GM10266 (cell line): Measurements from ENCODE around the gene VPS37C.
A peak's percentile ranks its signal among the peaks of the same experiment; 100 is the strongest.

Experiments
- DNase-seq: peaks from one replicate; pipeline ENCODE4 v3.0.0; 2012; ENCODE audit errors: extremely low spot score
- TF ChIP-seq, protein P1 (sequence below): IDR thresholded peaks from 2 replicates; pipeline ENCODE4 v1.5.1; 2012; ENCODE audit warnings: mild to moderate bottlenecking, low read depth; ENCODE audit not compliant: control insufficient read depth, insufficient read depth; ENCODE audit errors: missing control alignments

Gene VPS37C

DNA sequence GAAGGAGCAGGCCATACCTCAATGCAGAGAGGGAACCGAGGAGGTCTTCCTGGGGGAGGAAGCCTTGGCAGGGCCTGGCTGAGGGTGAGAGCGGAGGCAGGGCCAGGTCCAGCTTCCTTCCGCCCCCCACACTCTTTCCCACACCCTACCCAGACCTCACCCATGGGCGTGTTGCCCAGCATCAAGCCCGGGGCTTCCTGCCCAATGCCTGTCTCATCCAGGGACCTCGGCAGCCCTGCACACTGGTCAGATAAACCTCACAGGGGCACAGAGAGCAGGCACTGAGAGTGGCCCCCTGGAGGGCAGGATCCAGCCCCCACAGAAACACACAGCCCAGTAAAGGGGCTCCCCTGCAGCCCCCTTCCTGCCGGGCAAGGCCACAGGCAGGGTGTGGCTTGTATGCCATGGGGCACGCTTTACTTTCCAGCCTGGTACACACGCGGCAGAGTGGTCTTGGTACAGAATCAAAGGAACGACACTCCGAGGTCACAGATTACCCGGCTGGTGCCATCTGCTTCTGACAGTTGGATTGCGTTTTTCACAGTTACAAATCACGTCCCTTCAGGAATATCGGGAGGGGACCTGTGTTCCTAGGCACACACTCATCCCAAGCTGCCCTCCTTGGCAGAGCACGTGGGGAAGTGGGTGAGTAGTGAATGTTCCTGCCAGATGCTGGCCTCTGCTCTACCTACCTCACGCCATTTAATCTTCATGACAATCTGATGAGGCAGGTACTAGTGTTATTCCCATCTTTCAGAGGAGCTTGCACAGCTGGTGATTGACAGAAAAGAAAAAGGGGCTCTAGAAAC, 79.0 kb downstream of the VPS37C start:
- no peak for DNase-seq

DNA sequence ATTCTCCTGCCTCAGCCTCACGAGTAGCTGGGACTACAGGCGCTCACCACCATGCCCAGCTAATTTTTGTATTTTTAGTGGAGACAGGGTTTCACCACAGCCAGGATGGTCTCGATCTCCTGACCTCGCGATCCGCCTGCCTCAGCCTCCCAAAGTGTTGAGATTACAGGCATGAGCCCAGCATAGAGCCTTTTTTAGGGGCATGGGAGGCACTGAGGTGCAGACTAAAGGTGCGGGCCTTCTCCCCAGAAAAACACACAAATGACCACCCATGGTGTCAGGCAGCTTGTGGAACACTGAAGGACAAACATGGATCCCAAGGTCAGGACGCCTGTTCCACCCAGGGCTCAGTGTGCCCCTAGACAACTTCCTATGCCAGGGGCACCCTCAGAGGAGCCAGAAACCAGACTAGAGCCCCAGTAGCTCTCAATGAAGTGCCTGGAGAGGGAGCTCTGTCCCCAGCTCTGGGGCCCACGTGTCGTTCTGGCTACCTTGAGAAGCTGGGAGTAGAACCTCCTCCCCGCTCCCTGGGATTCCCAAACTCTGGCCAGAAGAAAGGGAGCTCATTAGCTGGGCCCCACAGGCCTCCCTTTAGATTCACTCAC, 80.1 kb downstream of the VPS37C start:
- DNase-seq: no peak
- TF ChIP-seq, protein P1, sequence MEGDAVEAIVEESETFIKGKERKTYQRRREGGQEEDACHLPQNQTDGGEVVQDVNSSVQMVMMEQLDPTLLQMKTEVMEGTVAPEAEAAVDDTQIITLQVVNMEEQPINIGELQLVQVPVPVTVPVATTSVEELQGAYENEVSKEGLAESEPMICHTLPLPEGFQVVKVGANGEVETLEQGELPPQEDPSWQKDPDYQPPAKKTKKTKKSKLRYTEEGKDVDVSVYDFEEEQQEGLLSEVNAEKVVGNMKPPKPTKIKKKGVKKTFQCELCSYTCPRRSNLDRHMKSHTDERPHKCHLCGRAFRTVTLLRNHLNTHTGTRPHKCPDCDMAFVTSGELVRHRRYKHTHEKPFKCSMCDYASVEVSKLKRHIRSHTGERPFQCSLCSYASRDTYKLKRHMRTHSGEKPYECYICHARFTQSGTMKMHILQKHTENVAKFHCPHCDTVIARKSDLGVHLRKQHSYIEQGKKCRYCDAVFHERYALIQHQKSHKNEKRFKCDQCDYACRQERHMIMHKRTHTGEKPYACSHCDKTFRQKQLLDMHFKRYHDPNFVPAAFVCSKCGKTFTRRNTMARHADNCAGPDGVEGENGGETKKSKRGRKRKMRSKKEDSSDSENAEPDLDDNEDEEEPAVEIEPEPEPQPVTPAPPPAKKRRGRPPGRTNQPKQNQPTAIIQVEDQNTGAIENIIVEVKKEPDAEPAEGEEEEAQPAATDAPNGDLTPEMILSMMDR: peak; percentile 21

More for the DNA sequence above, 79.0 kb downstream of the VPS37C start:
- TF ChIP-seq, protein P1: no peak

GRCh38 chr11:61080526-61080925, 80.7 kb downstream of the VPS37C start:
- no peak for DNase-seq
- TF ChIP-seq, protein P1: no peak
